SK-N-MC (cell line): ENCODE results near the gene PRR14.

ENCODE experiments used
- EZH2 ChIP-seq: fragments of 200-600 bp; sonication (generic); IDR thresholded peaks from one replicate; pipeline ENCODE4 v1.6.1; 2017; ENCODE audit warnings: antibody characterized with exemption
- POLR2AphosphoS5 ChIP-seq: IDR thresholded peaks from 2 replicates; pipeline ENCODE4 v1.6.1; 2012; ENCODE audit warnings: mild to moderate bottlenecking, low read depth, low read length, borderline replicate concordance

- TF ChIP-seq EZH2 (no peak), POLR2AphosphoS5 (no peak)
These were observed 21.9 kb upstream of the PRR14 start for GRCh38 chr16:30628628-30629540.
